H1 (cell line): ENCODE results near the gene OXSM. TPM values are rescaled to one million over a fixed set of nuclear protein-coding genes. Genes with fewer than 3 reads are reported as not detected.

Experiments
- ATF3 ChIP-seq: IDR thresholded peaks from 2 replicates; pipeline ENCODE4 v1.6.1; 2011; ENCODE audit warnings: low read depth, mild to moderate bottlenecking, low read length; ENCODE audit not compliant: insufficient read depth
- CHD7 ChIP-seq: fragments of 300-600 bp; sonication (generic); IDR thresholded peaks from 2 replicates; pipeline ENCODE4 v1.7.1; 2012; ENCODE audit warnings: low read length, moderate library complexity, mild to moderate bottlenecking, inconsistent platforms; ENCODE audit not compliant: insufficient replicate concordance
- CREB1 ChIP-seq: IDR thresholded peaks from 2 replicates; pipeline ENCODE4 v1.6.1; 2012; ENCODE audit warnings: inconsistent platforms
- CTBP2 ChIP-seq: IDR thresholded peaks from 2 replicates; pipeline ENCODE4 v1.7.0; 2011; ENCODE audit warnings: borderline replicate concordance, mild to moderate bottlenecking, moderate library complexity, mixed read lengths, low read length; ENCODE audit not compliant: insufficient read depth, insufficient read length
- E2F6 ChIP-seq: IDR thresholded peaks from 2 replicates; pipeline ENCODE4 v1.6.1; 2012; ENCODE audit warnings: inconsistent platforms
- MAFK ChIP-seq: IDR thresholded peaks from 2 replicates; pipeline ENCODE4 v1.6.1; 2012; ENCODE audit warnings: low read depth, mild to moderate bottlenecking, improper control_type of control experiment, low read length
- NRF1 ChIP-seq: IDR thresholded peaks from 2 replicates; pipeline ENCODE4 v1.6.1; 2011; ENCODE audit warnings: mild to moderate bottlenecking, low read depth, low read length, improper control_type of control experiment
- RAD21 ChIP-seq, 2 experiments: IDR thresholded peaks in 1 of 2; conservative IDR thresholded peaks in 1 of 2; 2 replicates each; pipeline ENCODE4 v1.6.1; 2011; ENCODE audit warnings: low read depth in 2 of 2, low read length in 2 of 2, improper control_type of control experiment in 1 of 2, inconsistent platforms in 1 of 2, mild to moderate bottlenecking in 1 of 2, moderate library complexity in 1 of 2
- SP1 ChIP-seq: IDR thresholded peaks from 2 replicates; pipeline ENCODE4 v1.6.1; 2011; ENCODE audit warnings: low read depth, low read length
- SRF ChIP-seq: IDR thresholded peaks from 2 replicates; pipeline ENCODE4 v1.6.1; 2011; ENCODE audit warnings: mild to moderate bottlenecking, low read depth, low read length, moderate library complexity
- TCF12 ChIP-seq: IDR thresholded peaks from 2 replicates; pipeline ENCODE4 v1.6.1; 2011; ENCODE audit warnings: low read depth, mild to moderate bottlenecking, low read length
- polyA plus RNA-seq, 7 experiments: library from polyadenylated mRNA; depleted of rRNA in 3 of 7; stranded (reverse) in 5 of 7; unstranded in 2 of 7; fragments of >200 nt in 5 of 7; fragments of 200-250 nt in 2 of 7; gene quantifications; 1 replicate in 5 of 7; 2 replicates in 1 of 7; 4 replicates in 1 of 7; pipeline versions ENCODE4 v1.2.1 to v1.2.3, GENCODE V29; 2011 to 2013; ENCODE audit warnings: missing spikeins in 2 of 7, mixed read lengths in 2 of 7
- total RNA-seq: library from RNA; stranded (reverse); fragmentation: NEBNext Ultra II Directional; extraction: Animal tissue kit (Norgen Biotek cat#: 25700); gene quantifications from 2 replicates; pipeline ENCODE4 v1.2.1, GENCODE V29; 2021

OXSM gene
- total and polyA plus RNA-seq, 2 of the 8 experiments (the other 6 are each of a cell fraction or from before 2014, with no cell fraction given): 1.3 to 2.2 TPM

GRCh38 chr3:25744470-25744869 is 45.4 kb upstream of the OXSM start (continued):
- TF ChIP-seq CHD7 (no peak), CTBP2 (no peak), CREB1 (no peak), ATF3 (no peak), SRF (no peak), E2F6 (no peak), SP1 (no peak), RAD21 (IDR thresholded peaks at IDR 0.05 in 1 of 2, conservative IDR thresholded peaks at IDR 0.05 in 1 of 2; ENCODE audit: low read depth in 2 of 2, low read length in 2 of 2) (no peak), MAFK (no peak), TCF12 (no peak), NRF1 (no peak)
